NCI-H82 (cell line): ENCODE measurements around the gene PHAF1.
"Not testable (repeated sequence)": the region's sequence is repeated elsewhere in the genome, so short reads cannot be mapped to it uniquely, and the experiment has no call there.

Source experiments
- DNase-seq: peaks from one replicate; lab custom pipeline; 2025; lab: John Stamatoyannopoulos, UW

Gene PHAF1

DNA sequence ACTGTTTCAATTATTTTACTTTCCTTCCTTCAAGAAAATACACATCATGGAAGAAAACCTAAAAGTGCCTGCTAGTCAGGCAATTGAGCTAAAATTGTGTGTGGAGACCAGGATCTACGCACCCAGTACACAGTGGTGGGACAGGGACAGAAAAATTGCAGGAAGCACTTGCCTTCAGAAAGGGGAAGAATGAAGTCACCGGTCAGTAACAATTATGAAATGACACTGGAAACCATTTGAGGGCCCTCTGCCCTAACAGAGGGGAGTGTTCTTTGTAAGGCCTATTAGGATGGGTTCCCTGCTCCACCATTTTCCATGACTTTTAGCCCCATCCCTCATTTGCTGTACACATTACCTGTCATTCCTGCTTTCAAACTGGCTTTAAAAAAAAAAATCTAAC is 4.5 kb upstream of the PHAF1 start:
- DNase-seq: no peak

DNA sequence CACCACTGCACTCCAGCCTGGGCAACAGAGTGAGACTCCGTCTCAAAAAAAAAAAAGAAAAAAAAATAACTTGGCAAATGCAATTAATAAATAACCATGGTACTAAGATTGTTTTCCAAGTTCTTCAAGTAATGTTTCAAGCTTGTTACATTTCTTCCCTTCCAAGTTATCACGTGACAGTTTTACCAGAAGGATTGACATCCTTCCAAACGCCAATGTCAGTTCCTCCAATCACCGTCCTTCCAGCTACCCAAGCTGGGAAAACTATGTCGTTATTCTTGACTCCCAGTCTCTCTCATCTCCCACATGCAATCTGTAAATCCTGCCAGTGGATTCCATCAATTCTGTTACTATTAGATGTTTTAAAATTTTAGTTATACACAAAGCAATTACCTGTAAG is 3.9 kb upstream of the PHAF1 start:
- no peak for DNase-seq

DNA sequence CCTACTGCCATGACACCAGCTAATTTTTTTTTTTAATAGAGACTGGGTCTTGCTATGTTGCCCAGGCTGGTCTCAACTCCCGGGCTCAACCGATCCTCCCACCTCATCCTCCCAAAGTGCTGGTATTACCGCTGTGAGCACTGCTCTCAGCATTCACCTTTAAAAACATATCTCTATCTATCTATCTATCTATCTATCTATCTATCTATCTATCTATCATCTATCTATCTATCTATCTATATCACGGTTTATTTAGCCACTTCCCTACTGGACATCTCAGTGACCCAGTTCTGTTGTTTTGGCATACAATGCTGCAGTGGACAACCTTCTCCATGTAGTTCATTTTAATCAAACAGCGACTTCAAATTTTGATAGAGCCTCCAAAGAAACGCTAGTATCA is 1.3 kb upstream of the PHAF1 start:
- DNase-seq: no peak

DNA sequence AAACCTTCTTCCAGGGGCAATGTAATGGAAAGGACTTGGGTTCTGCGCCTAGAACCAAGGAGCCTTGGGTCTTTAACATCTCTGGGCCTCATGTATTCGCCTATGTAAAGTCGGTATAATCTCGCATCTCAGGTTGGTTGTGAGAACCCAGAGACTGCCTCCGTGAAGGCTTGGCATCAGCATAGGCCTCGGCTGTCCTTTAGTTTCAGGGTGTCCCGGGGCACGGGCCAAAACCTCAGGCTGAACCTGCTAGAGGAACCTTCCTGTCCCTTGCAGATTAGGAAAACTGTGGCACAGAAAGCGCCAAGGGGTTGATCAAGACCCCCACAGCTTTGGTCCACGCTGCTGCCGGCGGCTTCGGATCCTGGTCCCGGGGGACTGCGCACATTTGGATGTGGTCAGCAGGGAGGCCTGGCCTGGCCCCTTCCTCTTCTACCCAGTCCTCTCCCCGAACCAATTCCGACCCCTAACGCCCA is 772 bp upstream of the PHAF1 start:
- no peak for DNase-seq

DNA sequence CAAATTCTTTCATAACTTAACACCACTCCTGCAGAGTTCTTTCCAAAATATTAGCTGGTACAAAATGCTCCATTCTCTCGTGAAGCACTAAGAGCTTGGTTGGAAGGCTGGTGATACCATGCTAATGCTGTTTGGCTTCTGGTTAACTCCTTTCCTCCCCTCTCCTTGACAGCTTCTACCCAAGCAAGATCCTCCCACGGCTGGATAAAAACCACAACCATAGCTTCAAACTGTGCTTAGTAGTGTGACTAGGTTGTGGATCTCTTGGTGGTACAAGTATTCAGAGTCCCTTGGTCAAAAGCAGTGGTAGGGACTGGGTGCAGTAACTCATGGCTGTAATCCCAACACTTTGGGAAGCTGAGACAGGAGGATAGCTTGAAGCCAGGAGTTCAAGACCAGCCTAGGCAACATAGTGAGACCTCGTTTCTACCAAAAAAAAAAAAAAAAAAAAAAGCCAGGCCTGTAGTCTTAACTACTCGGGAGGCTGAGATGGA is 2.3 kb downstream of the PHAF1 start:
- DNase-seq: no peak

DNA sequence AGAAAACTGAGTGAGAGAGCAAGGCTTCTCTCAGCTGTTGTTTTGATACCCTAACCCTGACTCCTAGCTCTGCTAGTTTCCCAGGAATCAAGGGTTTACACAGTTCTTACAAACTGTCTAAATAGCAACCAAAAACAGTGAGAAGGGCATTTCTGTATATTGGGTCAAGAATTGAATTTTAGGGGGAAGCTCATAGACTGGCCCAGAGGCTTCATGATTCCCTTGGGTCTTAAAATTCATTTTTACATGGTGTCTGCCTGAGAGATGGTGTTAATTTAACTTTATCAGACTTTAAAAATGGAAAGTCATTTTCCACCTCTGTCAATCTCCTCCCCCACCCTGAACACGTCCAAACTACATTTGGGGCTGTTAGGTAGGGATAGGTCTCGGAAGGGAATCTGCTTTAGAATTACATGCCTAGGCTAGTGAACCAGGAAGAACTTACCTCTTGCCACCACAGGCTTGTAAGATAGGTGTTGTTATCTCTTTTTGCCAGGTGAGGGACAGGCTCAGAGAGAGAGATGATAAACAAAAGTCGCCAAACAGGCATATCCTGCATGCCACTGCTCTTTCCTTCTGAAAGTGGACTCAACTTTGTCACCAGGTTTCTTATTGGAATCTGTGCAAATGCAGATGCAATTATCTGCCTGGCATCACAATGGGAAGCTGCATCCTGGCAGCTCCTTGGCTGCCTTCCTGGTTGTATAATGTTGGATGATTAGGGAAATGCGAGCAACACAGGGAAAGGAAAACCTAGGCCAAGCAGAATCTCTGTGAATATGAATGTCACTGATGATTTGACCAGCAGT is 3.1 kb downstream of the PHAF1 start:
- DNase-seq: no peak

DNA sequence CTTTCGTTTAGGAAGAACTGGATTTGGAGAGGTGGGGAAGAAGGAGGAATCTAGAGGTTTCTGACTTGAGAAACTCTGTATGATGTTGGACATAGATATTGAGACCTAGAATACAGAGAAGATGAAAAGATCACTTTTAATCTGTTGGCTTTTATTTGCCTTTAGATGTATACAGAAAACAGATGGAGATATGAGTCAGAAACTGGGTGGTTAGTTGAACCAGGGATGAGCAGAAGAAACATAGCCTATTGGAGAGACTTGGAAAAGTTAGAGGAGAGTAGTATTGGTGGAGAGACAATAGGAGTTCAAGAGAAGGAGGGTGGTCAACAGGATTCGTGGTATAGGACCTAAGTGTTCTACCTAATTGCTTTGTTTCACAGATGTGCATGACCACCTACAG is 5.1 kb downstream of the PHAF1 start:
- DNase-seq: no peak

DNA sequence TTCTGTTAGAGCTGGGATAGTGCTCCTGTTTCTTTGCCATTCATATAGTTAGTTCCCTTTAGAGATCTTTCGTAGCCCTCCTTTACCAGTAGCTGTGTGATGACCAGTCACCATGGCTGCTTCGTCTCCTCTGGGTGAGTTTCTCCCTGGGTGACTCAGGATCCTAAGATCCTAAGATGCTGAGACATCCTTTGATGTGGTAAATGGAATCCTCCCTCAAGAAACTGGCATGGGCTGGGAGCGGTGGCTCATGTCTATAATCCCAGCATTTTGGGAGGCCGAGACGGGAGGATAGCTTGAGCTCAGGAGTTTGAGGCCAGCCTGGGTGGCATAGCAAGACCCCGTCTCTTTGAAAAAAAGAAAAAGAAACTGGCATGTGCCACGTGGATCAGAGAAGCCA is 5.9 kb downstream of the PHAF1 start:
- no peak for DNase-seq

DNA sequence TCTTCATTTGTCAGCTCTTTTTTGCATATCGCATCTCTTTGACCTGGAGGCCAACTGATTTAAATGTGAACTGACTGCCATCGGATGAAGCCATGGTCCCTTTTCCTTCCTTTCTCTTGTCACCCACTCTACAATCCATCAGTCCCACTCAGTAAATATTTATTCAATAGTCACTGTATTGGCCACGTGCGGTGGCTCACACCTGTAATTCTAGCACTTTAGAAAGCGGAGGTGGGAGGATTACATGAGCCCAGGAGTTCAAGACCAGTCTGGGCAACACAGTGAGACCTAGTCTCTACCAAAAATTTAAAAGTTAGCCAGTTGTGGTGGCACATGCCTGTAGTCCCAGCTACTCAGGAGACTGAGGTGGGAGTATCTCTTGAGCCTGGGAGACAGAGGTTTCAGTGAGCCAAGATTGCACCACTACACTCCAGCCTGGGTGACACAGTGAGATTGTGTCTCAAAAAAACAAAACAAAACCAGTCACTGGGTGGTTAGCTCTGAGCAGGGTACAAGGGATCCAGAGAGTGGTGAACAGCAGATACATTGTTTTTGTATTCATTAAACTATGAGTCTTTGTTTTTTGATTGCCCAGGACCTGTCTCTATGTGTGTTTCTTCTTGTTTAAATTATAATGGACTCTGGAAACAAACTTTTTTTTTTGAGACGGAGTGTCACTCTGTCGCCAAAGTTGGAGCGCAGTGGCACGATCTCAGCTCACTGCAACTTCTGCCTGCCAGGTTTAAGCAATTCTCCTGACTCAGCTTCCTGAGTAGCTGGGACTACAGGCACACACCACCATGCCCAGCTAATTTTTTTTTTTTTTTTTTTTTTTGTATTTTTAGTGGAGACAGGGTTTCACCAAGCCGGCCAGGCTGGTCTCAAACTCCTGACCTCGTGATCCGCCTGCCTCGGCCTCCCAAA is 6.9 kb downstream of the PHAF1 start:
- no peak for DNase-seq

DNA sequence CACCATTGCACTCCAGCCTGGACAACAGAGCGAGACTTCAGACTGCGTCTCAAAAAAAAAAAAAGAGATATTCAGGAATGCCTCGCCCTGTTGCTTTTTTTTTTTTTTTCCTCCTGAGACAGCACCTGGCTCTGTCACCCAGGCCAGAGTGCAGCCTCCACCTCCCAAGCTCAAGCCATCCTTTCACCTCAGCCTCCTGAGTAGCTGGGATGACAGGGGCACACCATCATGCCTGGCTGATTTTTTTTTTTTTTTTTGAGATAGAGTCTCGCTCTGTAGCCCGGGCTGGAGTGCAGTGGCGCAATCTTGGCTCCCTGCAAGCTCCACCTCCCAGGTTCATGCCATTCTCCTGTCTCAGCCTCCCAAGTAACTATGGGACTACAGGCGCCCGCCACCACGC is 8.0 kb downstream of the PHAF1 start:
- no peak for DNase-seq

DNA sequence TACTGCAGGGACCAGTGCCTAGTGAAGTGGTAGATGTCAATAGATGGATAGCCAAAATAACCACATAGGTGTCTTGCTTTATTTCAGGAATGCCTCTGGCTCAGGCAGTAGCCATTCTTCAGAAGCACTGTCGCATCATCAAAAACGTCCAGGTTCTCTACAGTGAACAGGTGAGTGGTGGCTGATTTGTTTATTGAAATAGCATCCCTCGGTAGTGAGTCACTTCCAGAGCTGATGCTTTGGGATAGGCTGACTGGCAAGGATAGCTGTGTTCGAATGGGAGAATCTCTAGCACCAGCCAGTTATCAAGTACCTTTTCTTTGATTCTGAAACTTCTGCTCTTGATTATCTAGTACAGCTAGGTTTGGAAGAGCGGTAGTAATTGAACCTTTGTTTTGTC is 10.3 kb downstream of the PHAF1 start:
- no peak for DNase-seq

DNA sequence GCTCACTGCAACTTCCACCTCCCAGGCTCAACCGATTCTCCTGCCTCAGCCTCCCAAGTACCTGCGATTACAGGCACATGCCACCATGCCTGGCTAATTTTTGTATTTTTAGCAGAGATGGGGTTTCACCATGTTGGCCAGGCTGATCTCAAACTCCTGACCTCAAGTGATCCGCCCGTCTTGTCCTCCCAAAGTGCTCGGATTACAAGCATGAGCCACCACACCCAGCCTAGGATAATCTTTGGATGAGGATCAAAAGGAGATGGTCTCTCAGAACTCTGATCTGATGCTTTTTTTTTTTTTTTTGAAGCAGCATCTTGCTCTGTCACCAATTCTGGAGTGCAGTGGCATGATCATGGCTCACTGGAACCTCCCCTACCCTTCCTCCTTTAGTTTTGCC is 13.1 kb downstream of the PHAF1 start:
- not testable (repeated sequence) for DNase-seq

DNA sequence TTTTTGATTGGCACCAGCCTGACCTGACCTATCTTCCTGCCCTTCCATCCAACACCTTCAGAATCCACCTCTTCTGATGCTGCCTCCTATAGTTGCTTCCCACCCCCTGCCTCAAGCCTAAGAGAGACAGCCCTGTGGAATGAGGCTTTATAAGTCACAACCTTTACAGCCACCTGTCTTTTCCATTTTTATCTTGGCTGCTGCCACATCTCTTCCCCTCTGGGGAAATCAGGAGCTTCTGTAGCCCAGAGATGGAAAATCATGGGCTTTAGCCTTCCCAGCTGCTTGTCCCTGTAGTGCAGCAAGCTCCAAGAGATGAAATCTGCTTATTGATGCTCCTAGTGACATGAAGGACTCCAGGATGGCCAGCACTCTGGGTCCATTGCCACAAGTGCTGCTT is 18.7 kb downstream of the PHAF1 start:
- DNase-seq: no peak

DNA sequence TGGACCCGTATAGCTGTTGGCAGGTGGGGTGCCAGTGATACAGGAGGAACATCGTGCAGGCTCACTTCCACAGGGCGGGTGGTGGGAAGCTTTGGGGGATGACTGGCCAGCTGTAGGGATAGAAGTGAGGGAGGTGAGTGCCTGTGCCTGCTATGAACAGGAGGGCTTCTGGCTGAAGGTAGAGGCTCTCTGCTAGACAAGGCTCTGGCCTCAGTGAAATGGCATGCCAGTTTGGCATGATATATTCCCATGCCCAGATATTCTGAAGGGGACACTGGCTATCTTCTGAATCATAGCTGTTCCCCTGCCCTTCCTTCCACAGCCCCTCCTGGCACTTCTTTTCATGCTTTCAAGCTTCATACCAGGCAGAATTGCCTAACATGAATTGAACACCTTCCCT is 19.1 kb downstream of the PHAF1 start:
- no peak for DNase-seq

DNA sequence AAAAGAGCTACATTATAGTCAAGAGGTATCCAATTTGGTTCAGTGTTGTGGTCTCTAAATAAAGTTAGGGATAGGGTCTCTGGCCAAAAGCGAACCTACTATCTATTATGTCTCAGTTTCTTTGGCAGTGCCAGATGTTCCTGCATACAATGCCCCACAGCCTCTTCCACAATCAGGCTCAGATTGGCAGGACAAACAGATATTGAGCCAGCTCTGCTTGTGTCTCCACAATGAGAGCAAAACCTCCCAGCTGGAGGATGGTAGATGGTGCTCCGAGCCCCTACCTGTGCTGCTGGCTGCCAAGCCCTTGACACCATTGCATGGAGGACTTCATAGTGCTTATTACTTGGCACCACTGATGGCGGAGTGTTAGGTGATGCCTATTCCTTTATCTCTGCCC is 19.7 kb downstream of the PHAF1 start:
- DNase-seq: no peak

DNA sequence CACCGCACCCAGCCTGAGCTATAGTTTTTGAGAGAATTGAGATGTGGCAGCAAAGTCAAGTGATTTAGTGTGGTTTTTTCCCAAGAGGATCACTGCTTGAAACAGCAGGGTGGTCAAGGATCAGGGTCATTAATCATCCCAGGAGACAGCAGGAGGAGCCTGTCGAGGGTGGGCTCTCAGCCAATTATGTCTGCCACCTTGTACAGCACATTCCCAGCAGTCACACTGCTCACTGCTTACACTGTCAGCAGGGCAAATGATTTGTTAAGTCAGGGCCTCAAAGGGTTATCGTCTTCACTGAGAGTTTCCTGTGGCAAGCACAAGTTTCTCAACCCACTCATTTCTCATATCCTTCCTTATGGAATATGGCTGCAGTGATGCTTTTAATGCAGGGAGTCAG is 27.9 kb downstream of the PHAF1 start:
- peak; percentile 90 for DNase-seq

DNA sequence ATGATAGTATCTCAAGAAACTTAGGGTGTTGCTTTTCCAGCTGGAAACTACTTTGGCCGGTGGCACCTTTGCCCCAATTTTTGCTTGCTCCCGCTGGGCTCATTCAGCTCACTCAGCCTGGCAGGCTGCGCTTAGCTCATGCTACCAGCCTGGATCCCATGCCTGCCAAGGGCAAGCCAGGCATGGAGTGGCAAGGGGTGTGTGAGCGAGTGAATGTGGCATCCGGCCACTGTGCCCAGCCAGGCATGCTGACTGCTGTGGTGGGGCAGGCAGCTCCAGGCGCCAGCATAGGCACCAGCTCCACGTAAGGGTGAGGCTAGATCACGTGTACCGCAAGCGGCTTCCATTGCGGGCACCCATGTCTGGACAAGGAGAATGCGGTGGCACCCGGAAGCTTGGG is 31.6 kb downstream of the PHAF1 start:
- DNase-seq: no peak

DNA sequence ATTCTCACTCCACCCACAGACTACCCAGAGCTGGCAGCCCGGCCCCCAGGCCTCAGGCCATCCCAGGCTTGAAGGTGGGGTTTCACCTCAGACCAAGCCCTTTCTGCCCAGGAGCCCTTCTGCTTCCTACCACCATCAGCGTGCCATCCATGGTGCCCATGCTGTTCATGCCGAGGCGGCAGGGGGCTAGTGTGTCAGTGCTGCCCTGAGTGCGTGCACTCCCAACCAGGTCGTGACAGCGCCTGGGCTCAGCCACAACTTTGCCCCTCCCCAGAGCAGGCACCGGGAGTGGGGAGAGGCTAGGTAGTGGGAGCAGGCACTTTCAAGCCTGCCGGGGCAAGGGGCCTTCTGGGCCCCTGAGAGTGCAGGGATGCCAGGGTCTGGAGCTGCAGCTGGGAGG is 32.6 kb downstream of the PHAF1 start:
- no peak for DNase-seq

DNA sequence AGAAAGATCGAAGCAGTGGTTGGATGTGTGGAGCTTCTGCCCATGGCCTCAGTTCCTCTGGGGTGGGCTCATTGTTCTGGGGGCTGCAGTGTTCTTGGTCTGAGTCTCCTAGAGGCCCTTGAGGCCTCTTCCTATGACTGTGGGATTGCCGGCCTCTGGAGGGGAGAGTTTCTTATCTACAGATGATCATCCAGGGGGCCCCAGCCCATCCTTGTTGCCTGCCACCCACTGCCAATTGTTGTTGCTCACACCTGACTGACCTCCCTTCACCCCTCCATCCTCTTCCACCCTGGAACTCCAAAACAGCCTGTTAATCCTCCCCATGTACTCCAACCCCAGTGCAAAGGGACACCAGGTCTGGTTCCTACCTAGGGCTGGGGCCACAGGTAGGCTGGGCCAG is 35.2 kb downstream of the PHAF1 start:
- no peak for DNase-seq

DNA sequence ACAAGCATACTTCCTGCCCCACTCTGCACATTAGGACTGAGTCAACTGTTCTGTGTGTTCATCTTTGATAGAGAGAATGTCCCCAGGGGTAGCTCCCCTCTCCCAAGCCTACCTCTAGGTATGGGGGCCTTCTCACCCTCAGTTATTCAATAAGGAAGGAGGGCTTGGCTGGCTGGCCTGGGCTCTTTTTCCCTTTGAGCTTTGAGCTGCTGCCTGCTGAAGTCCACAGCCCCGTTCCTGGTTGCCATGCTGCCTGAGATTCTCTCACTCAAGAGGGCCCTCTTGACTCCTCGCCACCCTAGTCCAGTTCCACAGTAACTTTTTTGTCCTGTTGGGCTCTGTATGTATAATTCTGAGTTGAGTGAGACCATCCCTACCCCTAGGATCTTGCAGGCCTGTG is 36.0 kb downstream of the PHAF1 start:
- DNase-seq: no peak

DNA sequence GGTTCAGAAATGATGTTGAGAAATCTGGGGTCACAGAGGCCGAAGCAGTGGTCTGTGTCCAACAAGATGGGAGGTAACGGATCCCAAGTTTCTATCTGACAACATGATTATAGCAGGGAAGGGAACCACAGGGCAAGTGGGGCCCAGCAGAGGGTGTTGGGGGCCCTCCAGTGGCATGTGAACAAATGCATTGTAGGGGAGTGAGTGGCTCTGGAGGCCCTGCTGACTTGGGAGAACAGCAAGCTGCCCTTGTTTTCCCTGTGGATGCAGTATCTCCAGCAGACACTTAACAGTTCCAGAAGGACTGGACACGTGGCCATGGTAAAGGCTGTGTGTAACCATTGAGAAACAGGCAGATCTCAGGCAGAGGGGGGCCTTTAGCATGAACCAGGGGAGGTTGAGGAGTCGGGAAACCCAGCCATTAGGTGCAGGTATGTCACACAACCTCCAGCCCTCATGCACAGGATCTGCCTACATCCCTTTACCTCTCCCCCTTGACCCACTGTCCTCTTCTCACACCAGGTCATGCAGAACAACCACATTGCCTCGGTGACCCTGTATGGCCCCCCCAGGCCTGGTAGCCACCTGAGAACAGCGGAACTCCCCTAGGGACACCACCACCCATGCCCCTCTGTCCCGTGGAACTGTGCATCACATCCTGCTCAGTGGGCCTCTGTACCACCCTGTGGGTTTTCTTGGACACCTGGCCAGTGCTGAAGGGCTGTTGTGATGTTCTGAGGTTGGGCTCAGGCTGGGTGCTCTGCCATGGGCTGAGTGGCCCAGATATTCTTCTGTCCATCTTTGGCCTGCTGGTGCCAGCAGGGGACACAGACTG is 37.0 kb downstream of the PHAF1 start:
- DNase-seq: no peak
